ENCODE results near the gene SELENOV.

DNA sequence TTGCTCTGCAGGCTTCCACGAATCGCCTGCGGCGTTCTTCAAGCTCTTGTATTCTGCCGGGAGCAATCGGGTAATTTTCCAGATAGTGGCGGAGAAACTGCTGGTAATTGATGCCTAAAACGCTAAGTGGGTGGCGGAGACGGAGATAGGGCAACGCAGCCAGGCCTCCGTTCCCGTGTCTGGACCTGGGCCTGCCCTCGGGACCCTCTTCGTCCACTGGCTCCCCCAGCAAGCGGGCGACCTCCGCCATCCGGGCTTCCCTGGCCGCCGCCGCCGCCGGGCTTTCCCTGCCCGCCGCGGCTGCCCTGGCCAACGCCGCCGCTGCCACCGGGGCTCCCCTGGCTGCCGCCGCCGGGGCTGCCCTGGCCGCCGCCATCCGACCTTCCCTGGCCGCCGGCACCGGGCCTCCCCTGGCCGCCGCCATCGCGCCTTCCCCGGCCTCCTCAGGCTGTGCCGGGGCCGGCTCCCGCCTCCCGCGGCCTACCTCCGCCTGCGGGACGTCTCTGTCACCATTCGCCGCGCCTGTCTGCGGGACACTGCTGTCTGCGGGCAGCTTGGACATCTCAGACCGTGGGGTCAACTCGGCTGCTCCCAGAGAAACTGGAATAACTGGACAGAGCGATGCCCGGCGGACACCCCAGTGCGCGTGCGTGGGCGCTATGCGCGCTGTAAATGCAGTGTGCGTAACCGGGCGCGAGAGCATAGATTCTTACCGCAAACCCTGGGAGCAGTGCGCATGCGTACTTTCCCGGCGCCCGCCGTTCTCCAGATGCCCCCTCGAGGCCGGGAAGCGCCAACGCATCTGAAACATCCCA is 24.8 kb downstream of the SELENOV start, which contains the start of gene EID2:
- TF ChIP-seq, protein P1, sequence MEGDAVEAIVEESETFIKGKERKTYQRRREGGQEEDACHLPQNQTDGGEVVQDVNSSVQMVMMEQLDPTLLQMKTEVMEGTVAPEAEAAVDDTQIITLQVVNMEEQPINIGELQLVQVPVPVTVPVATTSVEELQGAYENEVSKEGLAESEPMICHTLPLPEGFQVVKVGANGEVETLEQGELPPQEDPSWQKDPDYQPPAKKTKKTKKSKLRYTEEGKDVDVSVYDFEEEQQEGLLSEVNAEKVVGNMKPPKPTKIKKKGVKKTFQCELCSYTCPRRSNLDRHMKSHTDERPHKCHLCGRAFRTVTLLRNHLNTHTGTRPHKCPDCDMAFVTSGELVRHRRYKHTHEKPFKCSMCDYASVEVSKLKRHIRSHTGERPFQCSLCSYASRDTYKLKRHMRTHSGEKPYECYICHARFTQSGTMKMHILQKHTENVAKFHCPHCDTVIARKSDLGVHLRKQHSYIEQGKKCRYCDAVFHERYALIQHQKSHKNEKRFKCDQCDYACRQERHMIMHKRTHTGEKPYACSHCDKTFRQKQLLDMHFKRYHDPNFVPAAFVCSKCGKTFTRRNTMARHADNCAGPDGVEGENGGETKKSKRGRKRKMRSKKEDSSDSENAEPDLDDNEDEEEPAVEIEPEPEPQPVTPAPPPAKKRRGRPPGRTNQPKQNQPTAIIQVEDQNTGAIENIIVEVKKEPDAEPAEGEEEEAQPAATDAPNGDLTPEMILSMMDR (IDR thresholded peaks at IDR 0.05 in 2 of 3, conservative IDR thresholded peaks at IDR 0.05 in 1 of 3; ENCODE audit: borderline replicate concordance in 1 of 3, insufficient read depth in 1 of 3, low read depth in 2 of 3, low read length in 2 of 3), result peak; percentile 62 to 71 (median 65); a peak in 5 of 6 replicates
- TF ChIP-seq RAD21 (IDR thresholded peaks at IDR 0.05; ENCODE audit: low read depth) (peak; percentile 65), POLR2A (IDR thresholded peaks at IDR 0.05; ENCODE audit: borderline replicate concordance, extremely low read depth, insufficient read depth, insufficient read length) (peak; percentile 77)

All from HCT116 (cell line).